K562 (cell line): ENCODE measurements around the gene LRRC8C. TPM values are rescaled to one million over a fixed set of nuclear protein-coding genes. Genes with fewer than 3 reads are reported as not detected.

ENCODE experiments used
- ATAC-seq: fragments of 200-7000 bp; cut with Tn5 transposase; 3 replicates; pipeline ENCODE4 v1.9.1; 2020; ENCODE audit warnings: moderate library complexity
- BruUV-seq: library from RNA; stranded (reverse); fragments of 400-500 nt; replicated peaks from 2 replicates; lab custom pipeline; 2021; lab: Mats Ljungman, UMichigan
- CTCF ChIA-PET: fragments of 300-600 bp; formaldehyde crosslinking; extraction: SDS; loops from one replicate; lab custom pipeline; 2021; ENCODE audit warnings: low intra/inter-chr PET ratio; lab: Yijun Ruan, JAX
- POLR2A ChIA-PET: fragments of 300-600, 350-650 bp; sonication (Branson Sonifier 250); formaldehyde crosslinking; extraction: SDS; loops from one replicate; lab custom pipeline; 2021; ENCODE audit warnings: antibody characterized with exemption, inconsistent platforms; lab: Yijun Ruan, JAX
- DNase-seq, 4 experiments: peaks; one replicate each; pipeline versions ENCODE4 v3.0.0 to v3.0.0-alpha.2; 2011 to 2018; ENCODE audit warnings: low spot score in 3 of 4, mixed read lengths in 3 of 4; ENCODE audit errors: extremely low read depth in 1 of 4
- FAIRE-seq: peaks from 2 replicates; lab custom pipeline; 2011; peaks lifted over from hg19 to GRCh38; lab: Jason Lieb, UNC
- H2AFZ ChIP-seq: 2 replicates; pipeline ENCODE4 v1.6.0; 2011; ENCODE audit warnings: low read depth, low read length, control low read depth, inconsistent platforms
- H3K27ac ChIP-seq: fragments of 200-600 bp; 3 replicates; pipeline ENCODE4 v1.8.0; 2011; ENCODE audit warnings: low read depth, mild to moderate bottlenecking, control low read depth, inconsistent platforms, low read length, moderate library complexity, mixed read lengths; ENCODE audit errors: extremely low read depth
- H3K27me3 ChIP-seq, 2 experiments: fragments of 300-600 bp in 1 of 2; 2 replicates in 1 of 2; 3 replicates in 1 of 2; pipeline versions ENCODE4 v1.6.0 to v1.8.0; 2011; ENCODE audit warnings: inconsistent platforms in 2 of 2, low read length in 2 of 2, mild to moderate bottlenecking in 1 of 2, mixed read lengths in 1 of 2, moderate library complexity in 1 of 2; ENCODE audit not compliant: control insufficient read depth in 2 of 2, insufficient read depth in 2 of 2
- H3K36me3 ChIP-seq: fragments of 300-600 bp; 3 replicates; pipeline ENCODE4 v1.8.0; 2011; ENCODE audit warnings: mild to moderate bottlenecking, low read length, inconsistent platforms; ENCODE audit not compliant: control insufficient read depth, insufficient read depth
- H3K4me1 ChIP-seq, 2 experiments: fragments of 200-600 bp in 1 of 2; replicated peaks in 1 of 2; 2 replicates in 1 of 2; 3 replicates in 1 of 2; pipeline versions ENCODE4 v1.5.1 to v1.8.0; 2011; ENCODE audit warnings: inconsistent platforms in 2 of 2, low read length in 2 of 2, mild to moderate bottlenecking in 1 of 2, mixed read lengths in 1 of 2, moderate library complexity in 1 of 2; ENCODE audit not compliant: control insufficient read depth in 2 of 2, insufficient read depth in 2 of 2
- H3K4me2 ChIP-seq: 2 replicates; pipeline ENCODE4 v1.6.1; 2011; ENCODE audit warnings: low read length, control low read depth, inconsistent platforms, mixed read lengths; ENCODE audit not compliant: insufficient read depth
- H3K4me3 ChIP-seq: fragments of 200-600 bp; sonication (generic), shearing (Covaris generic); 2 replicates; pipeline ENCODE4 v1.5.1; 2016; ENCODE audit warnings: control low read depth, inconsistent platforms
- H3K79me2 ChIP-seq: fragments of 200-600 bp; 3 replicates; pipeline ENCODE4 v1.8.0; 2011; ENCODE audit warnings: low read length, inconsistent platforms; ENCODE audit not compliant: control insufficient read depth, insufficient read depth
- H3K9ac ChIP-seq, 2 experiments: 2 replicates each; pipeline versions ENCODE4 v1.6.0 to v1.6.1; 2011; ENCODE audit warnings: low read depth in 2 of 2, low read length in 2 of 2, control low read depth in 1 of 2, inconsistent platforms in 1 of 2, mild to moderate bottlenecking in 1 of 2, mixed read lengths in 1 of 2; ENCODE audit not compliant: insufficient read depth in 1 of 2
- H3K9me1 ChIP-seq: one replicate; pipeline ENCODE4 v1.6.0; 2011; ENCODE audit warnings: inconsistent platforms, mild to moderate bottlenecking, low read length, moderate library complexity; ENCODE audit not compliant: control insufficient read depth, insufficient read depth
- H3K9me3 ChIP-seq: replicated peaks from 2 replicates; pipeline ENCODE4 v1.5.1; 2011; ENCODE audit warnings: low read depth, low read length, inconsistent platforms; ENCODE audit not compliant: control insufficient read depth, insufficient read depth
- H4K20me1 ChIP-seq: replicated peaks from 2 replicates; pipeline ENCODE4 v1.6.1; 2011; ENCODE audit warnings: low read length, inconsistent platforms, mixed read lengths; ENCODE audit not compliant: control insufficient read depth, insufficient read depth
- DMBX1 ChIP-seq: fragments of 250-450 bp; sonication (Bioruptor Pico); IDR thresholded peaks from 2 replicates; pipeline ENCODE4 v1.8.0; 2022; ENCODE audit warnings: inconsistent platforms, mild to moderate bottlenecking, moderate library complexity, borderline replicate concordance
- ELF2 ChIP-seq: fragments of 250-450 bp; sonication (Bioruptor Pico); IDR thresholded peaks from 2 replicates; pipeline ENCODE4 v1.5.0; 2021; ENCODE audit warnings: mild to moderate bottlenecking
- ESRRA ChIP-seq: fragments of 450-650 bp; IDR thresholded peaks from 2 replicates; pipeline ENCODE4 v1.6.1; 2014; ENCODE audit warnings: low read depth, mild to moderate bottlenecking, moderate library complexity, borderline replicate concordance
- HCFC1 ChIP-seq: IDR thresholded peaks from 2 replicates; pipeline ENCODE4 v1.6.1; 2012; ENCODE audit warnings: low read depth, low read length, improper control_type of control experiment
- JUNB ChIP-seq: fragments of 450-650 bp; formaldehyde crosslinking; conservative IDR thresholded peaks from 2 replicates; pipeline ENCODE4 v1.4.0; 2020; ENCODE audit warnings: mild to moderate bottlenecking
- KDM4B ChIP-seq, 2 experiments: fragments of 450-650 bp in 1 of 2; sonication (generic) in 1 of 2; IDR thresholded peaks; 2 replicates each; pipeline ENCODE4 v1.6.1; 2016 to 2017; ENCODE audit warnings: borderline replicate concordance in 2 of 2, antibody characterized with exemption in 1 of 2, low read depth in 1 of 2, mild to moderate bottlenecking in 1 of 2
- KLF6 ChIP-seq: fragments of 250-450 bp; sonication (Bioruptor Pico); IDR thresholded peaks from 2 replicates; pipeline ENCODE4 v1.4.0; 2020; ENCODE audit warnings: mild to moderate bottlenecking, moderate library complexity, borderline replicate concordance
- MYC ChIP-seq, 2 experiments: fragments of 250-450 bp in 1 of 2; sonication (Bioruptor Pico) in 1 of 2; IDR thresholded peaks; 2 replicates each; pipeline versions ENCODE4 v1.5.1 to v1.6.1; 2012 to 2021; ENCODE audit warnings: low read depth in 2 of 2, borderline replicate concordance in 1 of 2, improper control_type of control experiment in 1 of 2, low read length in 1 of 2, mild to moderate bottlenecking in 1 of 2, moderate library complexity in 1 of 2
- NR3C1 ChIP-seq: sonication (generic); formaldehyde crosslinking; IDR thresholded peaks from 2 replicates; pipeline ENCODE4 v1.8.1; 2022; ENCODE audit warnings: missing genetic modification reagents
- SMAD1 ChIP-seq: fragments of 150-350 bp; IDR thresholded peaks from 2 replicates; pipeline ENCODE4 v1.6.1; 2014; ENCODE audit warnings: low read length, low read depth; ENCODE audit not compliant: partially characterized antibody
- THRAP3 ChIP-seq: fragments of 450-650 bp; IDR thresholded peaks from 2 replicates; pipeline ENCODE4 v1.6.1; 2016; ENCODE audit warnings: mild to moderate bottlenecking, inconsistent platforms, borderline replicate concordance
- YY1 ChIP-seq, 3 experiments: IDR thresholded peaks; 2 replicates each; pipeline ENCODE4 v1.6.1; 2011; ENCODE audit warnings: low read length in 2 of 3, mild to moderate bottlenecking in 2 of 3, moderate library complexity in 2 of 3, borderline replicate concordance in 1 of 3, control low read depth in 1 of 3, low read depth in 1 of 3; ENCODE audit not compliant: insufficient read depth in 3 of 3, insufficient replicate concordance in 2 of 3, control insufficient read depth in 1 of 3, insufficient read length in 1 of 3; ENCODE audit errors: extremely low read depth in 1 of 3
- ZNF184 ChIP-seq: sonication (generic); formaldehyde crosslinking; IDR thresholded peaks from 2 replicates; pipeline ENCODE4 v1.5.0; 2020; ENCODE audit warnings: missing genetic modification reagents
- ZNF282 ChIP-seq: sonication (generic); formaldehyde crosslinking; IDR thresholded peaks from 2 replicates; pipeline ENCODE4 v1.8.1; 2023; ENCODE audit warnings: missing genetic modification reagents
- WGBS: fragments of 100-300 bp; shearing (Covaris generic); methylation state at CpG from one replicate; pipeline ENCODE4 v1.1.6; 2016; ENCODE audit warnings: low coverage, mixed read lengths; ENCODE audit not compliant: insufficient coverage; ENCODE audit errors: missing lambda C conversion rate; 5-methylcytosine and 5-hydroxymethylcytosine counted together
- in situ Hi-C: fragments of 300-500 bp; cut with MboI; formaldehyde crosslinking; loops from 4 replicates; pipeline ENCODE4 v1.15.0; 2018; ENCODE audit warnings: inconsistent platforms, mixed read lengths
- intact Hi-C: fragments of 100-400 bp; cut with micrococcal nuclease; formaldehyde crosslinking; loops from 2 replicates; pipeline ENCODE4 v1.14.2; 2022
- polyA plus RNA-seq, 8 experiments: library from polyadenylated mRNA; depleted of rRNA in 4 of 8; stranded (reverse) in 5 of 8; unstranded in 3 of 8; fragments of >200 nt; fragmentation: Nextera tagmentation in 2 of 8; fragmentation: Illumina TruSeq in 1 of 8; extraction: Ambion mirVana in 2 of 8; extraction: Trizol in 1 of 8; gene quantifications; 2 replicates each; pipeline versions ENCODE4 v1.2.1 to v1.2.3, GENCODE V29; 2011 to 2014; ENCODE audit warnings: inconsistent platforms in 1 of 8, missing spikeins in 1 of 8
- total RNA-seq, 7 experiments: library from RNA; depleted of rRNA in 6 of 7; stranded (reverse); fragments of >200 nt in 6 of 7; fragmentation: Illumina TruSeq in 2 of 7; extraction: Trizol in 2 of 7; gene quantifications; 2 replicates each; pipeline versions ENCODE4 v1.2.1 to v1.2.3, GENCODE V29; 2011 to 2021; ENCODE audit warnings: low replicate concordance in 1 of 7
- TF ChIP-seq, protein P1 (sequence below): fragments of 250-450 bp; sonication (Bioruptor Pico); IDR thresholded peaks from 2 replicates; pipeline ENCODE4 v1.9.0; 2021; ENCODE audit warnings: mild to moderate bottlenecking
- TF ChIP-seq, protein P2 (sequence below): fragments of 450-650 bp; IDR thresholded peaks from 2 replicates; pipeline ENCODE4 v1.7.1; 2018; ENCODE audit warnings: mild to moderate bottlenecking, low read depth; ENCODE audit not compliant: partially characterized antibody

LRRC8C gene
- total and polyA plus RNA-seq, 9 of the 15 experiments (the other 6 are each of a cell fraction or from before 2014, with no cell fraction given) = 1.00 to 12.5 (median 4.5) TPM

DNA sequence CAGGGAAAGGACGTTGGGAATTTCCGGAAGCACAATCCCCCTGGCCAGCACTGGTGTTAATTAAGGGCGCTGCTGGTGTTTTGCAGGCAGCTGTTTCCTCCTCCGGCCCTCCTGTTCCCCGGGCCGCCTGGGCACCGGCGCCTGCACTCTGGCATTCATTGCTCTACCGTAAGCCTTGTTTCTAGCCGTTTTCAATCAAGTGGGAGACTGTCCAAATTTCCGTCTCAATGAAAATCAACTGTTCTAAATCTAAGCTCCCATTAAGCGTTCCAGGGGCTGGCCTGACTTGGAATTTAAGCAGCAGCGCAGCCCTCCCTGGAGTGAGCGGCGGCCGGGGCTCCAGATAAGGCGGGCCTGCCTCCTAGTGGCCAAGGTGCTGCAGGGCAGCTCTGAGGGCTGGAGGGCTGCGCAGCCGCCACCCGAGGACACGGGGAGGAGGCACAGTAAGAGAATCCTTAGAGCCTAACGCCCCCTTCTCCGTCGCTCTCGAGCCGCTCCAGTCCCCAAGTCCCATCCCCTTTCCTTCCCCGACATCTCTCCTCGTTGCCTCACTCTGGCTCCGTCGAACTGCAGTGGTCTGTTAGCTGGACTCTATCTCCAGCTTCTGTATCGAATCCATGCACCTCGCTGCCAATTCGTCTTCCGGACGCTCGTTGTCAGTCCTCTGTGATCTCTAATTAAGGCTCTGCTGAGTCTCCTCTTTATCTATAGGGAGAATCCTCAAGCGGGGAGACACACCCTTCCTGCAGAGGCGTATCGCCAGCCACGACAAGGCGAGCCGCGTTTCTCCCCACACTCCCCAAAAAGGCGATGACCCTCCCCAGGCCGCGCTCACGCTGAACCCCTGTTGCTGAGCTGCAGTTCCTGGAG is 130.1 kb downstream of the LRRC8C start:
- Histone ChIP-seq H3K4me2 (peak overlapping the region; percentile 90), H3K36me3 (no peaks in the 10 kb centered on the region), H3K27me3 (no peaks in the 10 kb centered on the region; a peak in 1 of 5 replicates), H3K9me1 (no peaks in the 10 kb centered on the region), H3K4me3 (peak overlapping the region; percentile 36), H3K79me2 (no peaks in the 10 kb centered on the region), H3K27ac (peak overlapping the region; percentile 35; the same call in 1 of the 3 replicates), H2AFZ (peak overlapping the region; percentile 95), H3K9me3 (no peaks in the 10 kb centered on the region), H3K4me1 (peaks cover 15 to 17% of the 10 kb centered on the region in 2 experiments), H4K20me1 (no peaks in the 10 kb centered on the region), H3K9ac (peak overlapping the region; percentile 22 to 87; a peak in 3 of 4 replicates)
- intact Hi-C loops = loop anchor here (1.0 to 5.0 kb wide), 4 partner anchors 42 to 280 kb away; no protein-coding TSS in a partner anchor
- DNase-seq (peak; percentile 88 to 92 (median 90)), ATAC-seq (peak; percentile 100), FAIRE-seq (peak; percentile 85)
- ChIA-PET CTCF (interaction anchor here (0.6 to 3.2 kb wide), 6 partner anchors 35 to 764 kb away, joined by 3 to 29 read pairs (median 4); partner anchors contain the start of gene LRRC8C), POLR2A (interaction anchor here (0.5 to 1.8 kb wide), 10 partner anchors 24 to 1859 kb away, joined by 3 to 8 read pairs (median 4); partner anchors contain the start of gene LRRC8C)
- in situ Hi-C loops = loop anchor here (5.0 to 10.0 kb wide), 2 partner anchors 131 to 278 kb away; partner anchors contain the start of gene LRRC8C
- 7% methylated on average over 46 of the region's 47 CpGs for WGBS
- no TSS peak for BruUV-seq
- TF ChIP-seq MYC (IDR thresholded peaks at IDR 0.05; ENCODE audit: low read depth, low read length) (peak; percentile 16; the same call in 1 of the 2 replicates), MYC (CRISPR knock-in tag; IDR thresholded peaks at IDR 0.05; ENCODE audit: borderline replicate concordance, low read depth) (no peak), DMBX1 (no peak), ZNF184 (no peak), JUNB (no peak), ESRRA (no peak), KLF6 (no peak), ZNF282 (no peak), ELF2 (CRISPR knock-in tag) (no peak), YY1 (IDR thresholded peaks at IDR 0.05; ENCODE audit: borderline replicate concordance in 1 of 3, control insufficient read depth in 1 of 3, extremely low read depth in 1 of 3, insufficient read depth in 3 of 3, insufficient read length in 1 of 3, insufficient replicate concordance in 2 of 3, low read depth in 1 of 3, low read length in 2 of 3) (peak in 2 of 3 experiments; percentile 14 to 21), THRAP3 (no peak), KDM4B (IDR thresholded peaks at IDR 0.05; ENCODE audit: borderline replicate concordance in 2 of 2, low read depth in 1 of 2) (no peak), NR3C1 (CRISPR knock-in tag) (no peak), SMAD1 (no peak), HCFC1 (0 out of 2 replicates have a peak, but pooled peaks have one; percentile 31)
- TF ChIP-seq, protein P1, sequence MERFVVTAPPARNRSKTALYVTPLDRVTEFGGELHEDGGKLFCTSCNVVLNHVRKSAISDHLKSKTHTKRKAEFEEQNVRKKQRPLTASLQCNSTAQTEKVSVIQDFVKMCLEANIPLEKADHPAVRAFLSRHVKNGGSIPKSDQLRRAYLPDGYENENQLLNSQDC (CRISPR knock-in tag) = no peak
- TF ChIP-seq, protein P2, sequence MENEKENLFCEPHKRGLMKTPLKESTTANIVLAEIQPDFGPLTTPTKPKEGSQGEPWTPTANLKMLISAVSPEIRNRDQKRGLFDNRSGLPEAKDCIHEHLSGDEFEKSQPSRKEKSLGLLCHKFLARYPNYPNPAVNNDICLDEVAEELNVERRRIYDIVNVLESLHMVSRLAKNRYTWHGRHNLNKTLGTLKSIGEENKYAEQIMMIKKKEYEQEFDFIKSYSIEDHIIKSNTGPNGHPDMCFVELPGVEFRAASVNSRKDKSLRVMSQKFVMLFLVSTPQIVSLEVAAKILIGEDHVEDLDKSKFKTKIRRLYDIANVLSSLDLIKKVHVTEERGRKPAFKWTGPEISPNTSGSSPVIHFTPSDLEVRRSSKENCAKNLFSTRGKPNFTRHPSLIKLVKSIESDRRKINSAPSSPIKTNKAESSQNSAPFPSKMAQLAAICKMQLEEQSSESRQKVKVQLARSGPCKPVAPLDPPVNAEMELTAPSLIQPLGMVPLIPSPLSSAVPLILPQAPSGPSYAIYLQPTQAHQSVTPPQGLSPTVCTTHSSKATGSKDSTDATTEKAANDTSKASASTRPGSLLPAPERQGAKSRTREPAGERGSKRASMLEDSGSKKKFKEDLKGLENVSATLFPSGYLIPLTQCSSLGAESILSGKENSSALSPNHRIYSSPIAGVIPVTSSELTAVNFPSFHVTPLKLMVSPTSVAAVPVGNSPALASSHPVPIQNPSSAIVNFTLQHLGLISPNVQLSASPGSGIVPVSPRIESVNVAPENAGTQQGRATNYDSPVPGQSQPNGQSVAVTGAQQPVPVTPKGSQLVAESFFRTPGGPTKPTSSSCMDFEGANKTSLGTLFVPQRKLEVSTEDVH = no peak
